Endothelial cell of umbilical vein (primary cell): Measurements from ENCODE around the gene SUGCT. TPM values are rescaled to one million over a fixed set of nuclear protein-coding genes. Genes with fewer than 3 reads are reported as not detected.

Experiments used
- BruUV-seq: library from RNA; stranded (reverse); fragments of 400-500 nt; replicated peaks from 2 replicates; lab custom pipeline; 2021; lab: Mats Ljungman, UMichigan
- CTCF ChIA-PET: fragments of 300-600, 350-600 bp; sonication (Branson Sonifier 250); formaldehyde crosslinking; loops from one replicate; lab custom pipeline; 2021; ENCODE audit warnings: antibody characterized with exemption, inconsistent platforms; lab: Charles Lee
- POLR2A ChIA-PET: fragments of 300-600, 350-600 bp; sonication (Branson Sonifier 250); formaldehyde crosslinking; loops from one replicate; lab custom pipeline; 2021; ENCODE audit warnings: antibody characterized with exemption, inconsistent platforms; lab: Charles Lee
- DNase-seq: peaks from one replicate; pipeline ENCODE4 v3.0.0-alpha.2; 2011; ENCODE audit warnings: low read depth, low spot score
- FAIRE-seq: peaks from 2 replicates; lab custom pipeline; 2011; peaks lifted over from hg19 to GRCh38; lab: Jason Lieb, UNC
- H2AFZ ChIP-seq: 2 replicates; pipeline ENCODE4 v1.6.0; 2012; ENCODE audit warnings: low read depth, low read length, control low read depth, inconsistent platforms
- H3K27ac ChIP-seq: 2 replicates; pipeline ENCODE4 v1.5.1; 2011; ENCODE audit warnings: low read depth, mild to moderate bottlenecking, control low read depth, low read length, moderate library complexity; ENCODE audit not compliant: insufficient read depth
- H3K27me3 ChIP-seq, 2 experiments: 2 replicates each; pipeline versions ENCODE4 v1.6.0 to v1.6.1; 2011; ENCODE audit warnings: low read length in 2 of 2, mixed read lengths in 1 of 2; ENCODE audit not compliant: control insufficient read depth in 2 of 2, insufficient read depth in 2 of 2
- H3K36me3 ChIP-seq, 2 experiments: 2 replicates in 1 of 2; 3 replicates in 1 of 2; pipeline ENCODE4 v1.5.1; 2011; ENCODE audit warnings: low read length in 2 of 2, mild to moderate bottlenecking in 1 of 2, moderate library complexity in 1 of 2; ENCODE audit not compliant: control insufficient read depth in 2 of 2, insufficient read depth in 2 of 2; ENCODE audit errors: extremely low read depth in 1 of 2
- H3K4me1 ChIP-seq: 3 replicates; pipeline ENCODE4 v1.5.1; 2011; ENCODE audit warnings: mild to moderate bottlenecking, low read length; ENCODE audit not compliant: control insufficient read depth, insufficient read depth; ENCODE audit errors: extremely low read depth
- H3K4me2 ChIP-seq: 2 replicates; pipeline ENCODE4 v1.6.1; 2011; ENCODE audit warnings: low read length, control low read depth, mixed read lengths; ENCODE audit not compliant: insufficient read depth
- H3K4me3 ChIP-seq, 3 experiments: fragments of 200-600 bp in 1 of 3; sonication (generic), shearing (Covaris generic) in 1 of 3; replicated peaks in 1 of 3; 2 replicates each; pipeline ENCODE4 v1.5.1; 2011 to 2016; ENCODE audit warnings: control low read depth in 3 of 3, low read length in 3 of 3, mild to moderate bottlenecking in 2 of 3, inconsistent platforms in 1 of 3, low read depth in 1 of 3, moderate library complexity in 1 of 3; ENCODE audit not compliant: insufficient read depth in 1 of 3
- H3K79me2 ChIP-seq: 2 replicates; pipeline ENCODE4 v1.6.0; 2012; ENCODE audit warnings: low read length, inconsistent platforms; ENCODE audit not compliant: control insufficient read depth, insufficient read depth
- H3K9ac ChIP-seq: replicated peaks from 2 replicates; pipeline ENCODE3; 2011; ENCODE audit warnings: low read length, control low read depth; ENCODE audit not compliant: insufficient read depth; ENCODE audit errors: extremely low read depth
- H3K9me1 ChIP-seq: replicated peaks from 3 replicates; pipeline ENCODE4 v1.6.0; 2011; ENCODE audit warnings: mild to moderate bottlenecking, low read length; ENCODE audit not compliant: control insufficient read depth, insufficient read depth; ENCODE audit errors: extremely low read depth
- H3K9me3 ChIP-seq: replicated peaks from 2 replicates; pipeline ENCODE4 v1.5.1; 2012; ENCODE audit warnings: low read length, inconsistent platforms; ENCODE audit not compliant: control insufficient read depth, insufficient read depth
- H4K20me1 ChIP-seq: replicated peaks from 2 replicates; pipeline ENCODE3; 2011; ENCODE audit warnings: mild to moderate bottlenecking, low read length; ENCODE audit not compliant: control insufficient read depth, insufficient read depth; ENCODE audit errors: extremely low read depth
- EZH2 ChIP-seq: IDR thresholded peaks from 2 replicates; pipeline ENCODE4 v1.6.1; 2012; ENCODE audit warnings: borderline replicate concordance, low read depth, mild to moderate bottlenecking, moderate library complexity, low read length, inconsistent platforms; ENCODE audit not compliant: severe bottlenecking
- FOS ChIP-seq: IDR thresholded peaks from 2 replicates; pipeline ENCODE4 v1.6.1; 2011; ENCODE audit warnings: mild to moderate bottlenecking, low read length, moderate library complexity, borderline replicate concordance; ENCODE audit not compliant: insufficient read depth
- GATA2 ChIP-seq: IDR thresholded peaks from 2 replicates; pipeline ENCODE4 v1.7.0; 2011; ENCODE audit warnings: low read depth, mild to moderate bottlenecking, moderate library complexity, mixed read lengths, low read length; ENCODE audit not compliant: insufficient read length, insufficient read depth
- JUN ChIP-seq: IDR thresholded peaks from 2 replicates; pipeline ENCODE4 v1.6.1; 2011; ENCODE audit warnings: borderline replicate concordance, low read depth; ENCODE audit not compliant: insufficient read length, insufficient read depth
- MYC ChIP-seq: IDR thresholded peaks from one replicate; pipeline ENCODE4 v1.6.1; 2011; ENCODE audit warnings: mild to moderate bottlenecking, low read depth, low read length
- POLR2A ChIP-seq: IDR thresholded peaks from 2 replicates; pipeline ENCODE4 v1.6.1; 2012; ENCODE audit warnings: low read depth, mild to moderate bottlenecking, control low read depth, low read length
- POLR2AphosphoS5 ChIP-seq: IDR thresholded peaks from 2 replicates; pipeline ENCODE4 v1.6.1; 2012; ENCODE audit warnings: low read depth, mild to moderate bottlenecking, control low read depth, low read length, moderate library complexity; ENCODE audit not compliant: insufficient read depth
- dilution Hi-C: fragments of 300-500 bp; cut with MboI; formaldehyde crosslinking; loops from one replicate; pipeline ENCODE4 v1.15.0; 2019; ENCODE audit warnings: low sequenced_read_pairs; ENCODE audit not compliant: extremely low pct_ligation_motif_present
- intact Hi-C: fragments of 100-400 bp; cut with micrococcal nuclease; formaldehyde crosslinking; loops from one replicate; pipeline ENCODE4 v1.10.0; 2022
- polyA plus RNA-seq, 4 experiments: library from polyadenylated mRNA; depleted of rRNA in 3 of 4; stranded (reverse) in 3 of 4; unstranded in 1 of 4; fragments of >200 nt; gene quantifications; 2 replicates each; pipeline versions ENCODE4 v1.2.1 to v1.2.3, GENCODE V29; 2011 to 2012; ENCODE audit warnings: missing spikeins in 1 of 4
- total RNA-seq: library from RNA; stranded (reverse); gene quantifications from 2 replicates; pipeline ENCODE4 v1.2.3, GENCODE V29; 2021
- TF ChIP-seq, protein P1 (sequence below), 2 donors: IDR thresholded peaks; 1 replicate in 1 of 2; 2 replicates in 1 of 2; pipeline ENCODE4 v1.5.1; 2011; ENCODE audit warnings: low read length in 2 of 2, mild to moderate bottlenecking in 2 of 2, moderate library complexity in 2 of 2, control low read depth in 1 of 2, inconsistent platforms in 1 of 2, low read depth in 1 of 2; ENCODE audit not compliant: insufficient read depth in 1 of 2; ENCODE audit errors: extremely low read depth in 1 of 2
- TF ChIP-seq, protein P2 (sequence below): IDR thresholded peaks from 2 replicates; pipeline ENCODE4 v1.6.1; 2011; ENCODE audit not compliant: insufficient read depth, insufficient read length

The SUGCT gene
- total and polyA plus RNA-seq, 2 donors (not counting 3 experiments of a cell fraction or from before 2014, with no cell fraction given), result 1.2 to 1.4 TPM

- H3K9ac ChIP-seq, result no peak overlapping the region
- H3K79me2 ChIP-seq, result no peaks in the 10 kb centered on the region
- no peaks in the 10 kb centered on the region for H3K4me1 ChIP-seq
- no peak overlapping the region for H3K27ac ChIP-seq
- dilution Hi-C loops (no loop called here), intact Hi-C loops (no loop called here)
- no peaks in the 10 kb centered on the region for H3K27me3 ChIP-seq
- no peaks in the 10 kb centered on the region for H3K9me1 ChIP-seq
- DNase-seq (no peak), FAIRE-seq (no peak)
- no peaks in the 10 kb centered on the region for H3K9me3 ChIP-seq
- H4K20me1 ChIP-seq, result no peaks in the 10 kb centered on the region
- no peak overlapping the region for H3K4me3 ChIP-seq
- CTCF ChIA-PET, result interaction anchor here (0.6 to 1.0 kb wide), 2 partner anchors 10 to 365 kb away, joined by 3 read pairs; no protein-coding TSS in a partner anchor
- H2AFZ ChIP-seq, result no peak overlapping the region
- POLR2A ChIA-PET, result no interaction called here
- H3K36me3 ChIP-seq, result no peaks in the 10 kb centered on the region
- no TSS peak for BruUV-seq
- no peak for TF ChIP-seq POLR2AphosphoS5
- TF ChIP-seq EZH2, result no peak
- no peak for TF ChIP-seq FOS
- TF ChIP-seq JUN, result no peak
- no peak for TF ChIP-seq GATA2
- no peak for TF ChIP-seq POLR2A
- TF ChIP-seq, protein P1, sequence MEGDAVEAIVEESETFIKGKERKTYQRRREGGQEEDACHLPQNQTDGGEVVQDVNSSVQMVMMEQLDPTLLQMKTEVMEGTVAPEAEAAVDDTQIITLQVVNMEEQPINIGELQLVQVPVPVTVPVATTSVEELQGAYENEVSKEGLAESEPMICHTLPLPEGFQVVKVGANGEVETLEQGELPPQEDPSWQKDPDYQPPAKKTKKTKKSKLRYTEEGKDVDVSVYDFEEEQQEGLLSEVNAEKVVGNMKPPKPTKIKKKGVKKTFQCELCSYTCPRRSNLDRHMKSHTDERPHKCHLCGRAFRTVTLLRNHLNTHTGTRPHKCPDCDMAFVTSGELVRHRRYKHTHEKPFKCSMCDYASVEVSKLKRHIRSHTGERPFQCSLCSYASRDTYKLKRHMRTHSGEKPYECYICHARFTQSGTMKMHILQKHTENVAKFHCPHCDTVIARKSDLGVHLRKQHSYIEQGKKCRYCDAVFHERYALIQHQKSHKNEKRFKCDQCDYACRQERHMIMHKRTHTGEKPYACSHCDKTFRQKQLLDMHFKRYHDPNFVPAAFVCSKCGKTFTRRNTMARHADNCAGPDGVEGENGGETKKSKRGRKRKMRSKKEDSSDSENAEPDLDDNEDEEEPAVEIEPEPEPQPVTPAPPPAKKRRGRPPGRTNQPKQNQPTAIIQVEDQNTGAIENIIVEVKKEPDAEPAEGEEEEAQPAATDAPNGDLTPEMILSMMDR (IDR thresholded peaks at IDR 0.05; ENCODE audit: extremely low read depth in 1 of 2, insufficient read depth in 1 of 2, low read depth in 1 of 2, low read length in 2 of 2), result no peak
- TF ChIP-seq, protein P2, sequence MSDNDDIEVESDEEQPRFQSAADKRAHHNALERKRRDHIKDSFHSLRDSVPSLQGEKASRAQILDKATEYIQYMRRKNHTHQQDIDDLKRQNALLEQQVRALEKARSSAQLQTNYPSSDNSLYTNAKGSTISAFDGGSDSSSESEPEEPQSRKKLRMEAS, result no peak
- TF ChIP-seq MYC, result no peak
- no peak overlapping the region for H3K4me2 ChIP-seq
Observed at GRCh38 chr7:40760293-40760964, 625.6 kb downstream of the SUGCT start.
